ENCODE measurements around the gene ZNF429.

DNA sequence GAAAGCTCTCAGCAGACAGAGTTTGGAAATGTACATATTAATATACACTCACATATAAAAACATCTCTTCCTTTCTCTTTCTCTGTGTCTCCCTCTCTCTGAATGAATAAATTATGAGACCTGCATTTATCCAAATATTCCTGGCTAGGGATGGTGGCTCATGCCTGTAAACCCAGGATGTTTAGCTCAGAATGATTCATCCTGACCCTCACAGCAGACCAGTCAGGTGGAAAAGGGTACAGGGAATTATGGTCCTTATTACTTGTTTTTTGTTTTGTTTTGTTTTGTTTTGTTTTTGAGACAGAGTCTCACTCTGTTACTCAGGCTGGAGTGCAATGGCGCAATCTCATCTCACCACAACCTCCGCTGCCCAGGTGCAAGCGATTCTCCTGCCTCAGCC, 71.1 kb downstream of the ZNF429 start:
- TF ChIP-seq, protein P1, sequence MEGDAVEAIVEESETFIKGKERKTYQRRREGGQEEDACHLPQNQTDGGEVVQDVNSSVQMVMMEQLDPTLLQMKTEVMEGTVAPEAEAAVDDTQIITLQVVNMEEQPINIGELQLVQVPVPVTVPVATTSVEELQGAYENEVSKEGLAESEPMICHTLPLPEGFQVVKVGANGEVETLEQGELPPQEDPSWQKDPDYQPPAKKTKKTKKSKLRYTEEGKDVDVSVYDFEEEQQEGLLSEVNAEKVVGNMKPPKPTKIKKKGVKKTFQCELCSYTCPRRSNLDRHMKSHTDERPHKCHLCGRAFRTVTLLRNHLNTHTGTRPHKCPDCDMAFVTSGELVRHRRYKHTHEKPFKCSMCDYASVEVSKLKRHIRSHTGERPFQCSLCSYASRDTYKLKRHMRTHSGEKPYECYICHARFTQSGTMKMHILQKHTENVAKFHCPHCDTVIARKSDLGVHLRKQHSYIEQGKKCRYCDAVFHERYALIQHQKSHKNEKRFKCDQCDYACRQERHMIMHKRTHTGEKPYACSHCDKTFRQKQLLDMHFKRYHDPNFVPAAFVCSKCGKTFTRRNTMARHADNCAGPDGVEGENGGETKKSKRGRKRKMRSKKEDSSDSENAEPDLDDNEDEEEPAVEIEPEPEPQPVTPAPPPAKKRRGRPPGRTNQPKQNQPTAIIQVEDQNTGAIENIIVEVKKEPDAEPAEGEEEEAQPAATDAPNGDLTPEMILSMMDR (conservative IDR thresholded peaks at IDR 0.05; ENCODE audit: low read depth, low read length) = no peak
- TF ChIP-seq EZH2phosphoT487 (IDR thresholded peaks at IDR 0.05; ENCODE audit: borderline replicate concordance, low read length) = no peak
